ENCODE data around the gene USH2A.

Gene USH2A

GRCh38 chr1:215617979-215618378 is 805.3 kb downstream of the USH2A start:
- H3K4me3 ChIP-seq (ENCODE audit: low read depth, low read length), result no peak overlapping the region

GRCh38 chr1:215612391-215612790 is 810.9 kb downstream of the USH2A start:
- H3K4me3 ChIP-seq (ENCODE audit: low read depth, low read length), result no peak overlapping the region

- H3K4me3 ChIP-seq (ENCODE audit: low read depth, low read length), result no peak overlapping the region
Observed at GRCh38 chr1:215608646-215609045, 814.6 kb downstream of the USH2A start.

GRCh38 chr1:215607412-215607811 is 815.8 kb downstream of the USH2A start:
- H3K4me3 ChIP-seq (ENCODE audit: low read depth, low read length), result no peak overlapping the region

- H3K4me3 ChIP-seq (ENCODE audit: low read depth, low read length), result no peak overlapping the region
Observed at GRCh38 chr1:215606564-215607168, 816.6 kb downstream of the USH2A start.

- no peak overlapping the region for H3K4me3 ChIP-seq (ENCODE audit: low read depth, low read length)
Observed at GRCh38 chr1:215606036-215606435, 817.2 kb downstream of the USH2A start.

GRCh38 chr1:215605011-215605621 is 818.1 kb downstream of the USH2A start:
- H3K4me3 ChIP-seq (ENCODE audit: low read depth, low read length), result no peak overlapping the region

GRCh38 chr1:215603319-215603718 is 819.9 kb downstream of the USH2A start:
- no peak overlapping the region for H3K4me3 ChIP-seq (ENCODE audit: low read depth, low read length)

GRCh38 chr1:215601276-215601675 is 822.0 kb downstream of the USH2A start:
- no peak overlapping the region for H3K4me3 ChIP-seq (ENCODE audit: low read depth, low read length)

- H3K4me3 ChIP-seq (ENCODE audit: low read depth, low read length), result no peak overlapping the region
Observed at GRCh38 chr1:215600867-215601266, 822.4 kb downstream of the USH2A start.

GRCh38 chr1:215600258-215600792 is 822.9 kb downstream of the USH2A start:
- H3K4me3 ChIP-seq (ENCODE audit: low read depth, low read length), result no peak overlapping the region

GRCh38 chr1:215599418-215600074 is 823.7 kb downstream of the USH2A start:
- H3K4me3 ChIP-seq (ENCODE audit: low read depth, low read length), result no peak overlapping the region

GRCh38 chr1:215597961-215598360 is 825.3 kb downstream of the USH2A start:
- no peak overlapping the region for H3K4me3 ChIP-seq (ENCODE audit: low read depth, low read length)

GRCh38 chr1:215595231-215595630 is 828.0 kb downstream of the USH2A start:
- H3K4me3 ChIP-seq (ENCODE audit: low read depth, low read length), result no peak overlapping the region

- H3K4me3 ChIP-seq (ENCODE audit: low read depth, low read length), result no peak overlapping the region
Observed at GRCh38 chr1:215594640-215595039, 828.6 kb downstream of the USH2A start.

- no peak overlapping the region for H3K4me3 ChIP-seq (ENCODE audit: low read depth, low read length)
Observed at GRCh38 chr1:215590779-215591491, 832.3 kb downstream of the USH2A start.

GRCh38 chr1:215589650-215590435 is 833.4 kb downstream of the USH2A start:
- no peak overlapping the region for H3K4me3 ChIP-seq (ENCODE audit: low read depth, low read length)

GRCh38 chr1:215584389-215584788 is 838.9 kb downstream of the USH2A start:
- H3K4me3 ChIP-seq (ENCODE audit: low read depth, low read length), result no peak overlapping the region

- no peak overlapping the region for H3K4me3 ChIP-seq (ENCODE audit: low read depth, low read length)
Observed at GRCh38 chr1:215583185-215583749, 840.0 kb downstream of the USH2A start.

GRCh38 chr1:215581896-215582295 is 841.4 kb downstream of the USH2A start:
- H3K4me3 ChIP-seq (ENCODE audit: low read depth, low read length), result no peak overlapping the region

Data from iPS-11a (cell line).